ENCODE data around the gene SNAPC4. TPM values are rescaled to one million over a fixed set of nuclear protein-coding genes. Genes with fewer than 3 reads are reported as not detected.
A peak's percentile ranks its signal among the peaks of the same experiment; 100 is the strongest.

Gene SNAPC4
- polyA plus RNA-seq, 1 of the 3 experiments (the other 2 are of a cell fraction) = 9.2 TPM

GRCh38 chr9:136399176-136400037, 563 bp downstream of the SNAPC4 start:
- Histone ChIP-seq H3K4me3 (ENCODE audit: low read depth in 2 of 2, low read length in 1 of 2) (peak overlapping the region; percentile 85 to 99), H3K36me3 (replicated peaks in 1 of 2; ENCODE audit: control insufficient read depth in 1 of 2, insufficient read depth in 2 of 2, low read length in 1 of 2) (peaks cover 19 to 67% of the 10 kb centered on the region in 2 experiments), H3K9me2 (no peaks in the 10 kb centered on the region), H3K4me1 (ENCODE audit: control insufficient read depth in 1 of 2, insufficient read depth in 2 of 2, low read depth in 1 of 2, low read length in 1 of 2) (peaks cover 3 to 19% of the 10 kb centered on the region in 2 experiments; a peak in 2 of 4 replicates), H3K9ac (peak overlapping the region; percentile 83), H3F3A (replicated peaks; ENCODE audit: insufficient read depth) (peaks cover 10% of the 10 kb centered on the region), H4K20me1 (ENCODE audit: insufficient read depth) (peaks cover 5% of the 10 kb centered on the region; the same call in 1 of the 2 replicates), H3K79me2 (ENCODE audit: insufficient read depth) (peaks cover 32% of the 10 kb centered on the region), H3K27me3 (ENCODE audit: insufficient read depth) (no peaks in the 10 kb centered on the region), H3K27ac (ENCODE audit: low read depth in 2 of 2, low read length in 1 of 2) (peak overlapping the region in 1 of 2 experiments; percentile 60; a peak in 2 of 4 replicates), H2AFZ (ENCODE audit: low read depth) (no peak overlapping the region; the same call in 1 of the 2 replicates), H3K9me3 (no peaks in the 10 kb centered on the region), H3K4me2 (peak overlapping the region; percentile 97)
- ChIA-PET CTCF (interaction anchor here (0.7 to 6.8 kb wide), 11 partner anchors 9 to 309 kb away, joined by 3 to 42 read pairs (median 9); partner anchors contain the start of genes CARD9, DNLZ, ENTR1 and PMPCA), POLR2A (interaction anchor here (4.0 kb wide), 1 partner anchor 25 kb away, joined by 21 read pairs; the partner anchor contains the start of gene CARD9)
- 2% methylated on average over 37 of the region's 67 CpGs for WGBS (ENCODE audit: low lambda C conversion rate)
- DNase-seq = peak; percentile 61
- TF ChIP-seq MXI1 (IDR thresholded peaks at IDR 0.05; ENCODE audit: low read depth, low read length) = 0 out of 2 replicates have a peak, but pooled peaks have one; percentile 13
- no peak for TF ChIP-seq TCF12 (IDR thresholded peaks at IDR 0.05)

DNA sequence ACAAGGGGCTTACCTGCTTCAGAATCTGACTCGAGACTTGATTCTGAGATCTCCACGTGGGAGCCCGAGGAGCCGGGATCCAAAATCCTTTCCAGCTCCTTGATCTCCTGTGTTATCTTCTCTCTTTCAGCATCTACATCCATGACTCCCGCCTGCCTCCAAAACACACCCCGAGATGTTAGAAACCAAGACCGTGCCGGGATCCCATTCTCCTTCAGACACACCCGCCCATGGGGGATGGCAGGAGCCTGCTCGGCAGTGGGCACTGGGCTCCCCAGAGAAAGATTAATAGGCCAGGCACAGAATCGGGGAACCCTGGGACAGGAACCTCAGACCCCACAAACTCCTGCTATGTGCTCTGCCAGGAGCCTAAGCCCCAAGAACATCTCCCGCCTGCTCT, 1.7 kb downstream of the SNAPC4 start:
- H3K36me3 ChIP-seq (replicated peaks in 1 of 2; ENCODE audit: control insufficient read depth in 1 of 2, insufficient read depth in 2 of 2, low read length in 1 of 2) = peaks cover 26 to 67% of the 10 kb centered on the region in 2 experiments
- H3K27ac ChIP-seq (ENCODE audit: low read depth in 2 of 2, low read length in 1 of 2) = no peak overlapping the region
- H3K9ac ChIP-seq = peak overlapping the region; percentile 83; the same call in 1 of the 2 replicates
- peaks cover 5% of the 10 kb centered on the region; the same call in 1 of the 2 replicates for H4K20me1 ChIP-seq (ENCODE audit: insufficient read depth)
- peak overlapping the region in 1 of 2 experiments; percentile 99; a peak in 2 of 4 replicates for H3K4me3 ChIP-seq (ENCODE audit: low read depth in 2 of 2, low read length in 1 of 2)
- no peak for DNase-seq
- ChIA-PET CTCF (interaction anchor here (0.8 to 6.8 kb wide), 5 partner anchors 19 to 223 kb away, joined by 3 to 42 read pairs (median 3); partner anchors contain the start of gene DNLZ), POLR2A (interaction anchor here (4.0 kb wide), 1 partner anchor 24 kb away, joined by 21 read pairs; the partner anchor contains the start of gene CARD9)
- no peak for TF ChIP-seq IRF3 (IDR thresholded peaks at IDR 0.05; ENCODE audit: low read depth, low read length)
- TF ChIP-seq EZH2phosphoT487 (IDR thresholded peaks at IDR 0.05; ENCODE audit: borderline replicate concordance, low read depth) = no peak
- TF ChIP-seq YY1 (IDR thresholded peaks at IDR 0.05; ENCODE audit: low read depth) = no peak
- no peak for TF ChIP-seq MEF2A (IDR thresholded peaks at IDR 0.05; ENCODE audit: borderline replicate concordance, low read depth)
- TF ChIP-seq CTCF (IDR thresholded peaks at IDR 0.05) = no peak
- TF ChIP-seq, protein P1, sequence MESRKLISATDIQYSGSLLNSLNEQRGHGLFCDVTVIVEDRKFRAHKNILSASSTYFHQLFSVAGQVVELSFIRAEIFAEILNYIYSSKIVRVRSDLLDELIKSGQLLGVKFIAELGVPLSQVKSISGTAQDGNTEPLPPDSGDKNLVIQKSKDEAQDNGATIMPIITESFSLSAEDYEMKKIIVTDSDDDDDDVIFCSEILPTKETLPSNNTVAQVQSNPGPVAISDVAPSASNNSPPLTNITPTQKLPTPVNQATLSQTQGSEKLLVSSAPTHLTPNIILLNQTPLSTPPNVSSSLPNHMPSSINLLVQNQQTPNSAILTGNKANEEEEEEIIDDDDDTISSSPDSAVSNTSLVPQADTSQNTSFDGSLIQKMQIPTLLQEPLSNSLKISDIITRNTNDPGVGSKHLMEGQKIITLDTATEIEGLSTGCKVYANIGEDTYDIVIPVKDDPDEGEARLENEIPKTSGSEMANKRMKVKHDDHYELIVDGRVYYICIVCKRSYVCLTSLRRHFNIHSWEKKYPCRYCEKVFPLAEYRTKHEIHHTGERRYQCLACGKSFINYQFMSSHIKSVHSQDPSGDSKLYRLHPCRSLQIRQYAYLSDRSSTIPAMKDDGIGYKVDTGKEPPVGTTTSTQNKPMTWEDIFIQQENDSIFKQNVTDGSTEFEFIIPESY (IDR thresholded peaks at IDR 0.05; ENCODE audit: borderline replicate concordance, low read depth) = no peak
- TF ChIP-seq RXRA (IDR thresholded peaks at IDR 0.05; ENCODE audit: borderline replicate concordance, low read depth) = no peak
- no peak for TF ChIP-seq SMC3 (IDR thresholded peaks at IDR 0.05; ENCODE audit: low read depth, low read length)
- TF ChIP-seq, protein P2, sequence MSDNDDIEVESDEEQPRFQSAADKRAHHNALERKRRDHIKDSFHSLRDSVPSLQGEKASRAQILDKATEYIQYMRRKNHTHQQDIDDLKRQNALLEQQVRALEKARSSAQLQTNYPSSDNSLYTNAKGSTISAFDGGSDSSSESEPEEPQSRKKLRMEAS (IDR thresholded peaks at IDR 0.05; ENCODE audit: low read depth) = no peak
- TF ChIP-seq FOXJ3 (CRISPR knock-in tag; IDR thresholded peaks at IDR 0.05) = no peak
- peaks cover 10% of the 10 kb centered on the region for H3F3A ChIP-seq (replicated peaks; ENCODE audit: insufficient read depth)
- H3K4me1 ChIP-seq (ENCODE audit: control insufficient read depth in 1 of 2, insufficient read depth in 2 of 2, low read depth in 1 of 2, low read length in 1 of 2) = peaks cover 3 to 19% of the 10 kb centered on the region in 2 experiments; a peak in 2 of 4 replicates
- H3K79me2 ChIP-seq (ENCODE audit: insufficient read depth) = peaks cover 36% of the 10 kb centered on the region
- H2AFZ ChIP-seq (ENCODE audit: low read depth) = no peak overlapping the region
- 90% methylated on average over 11 of the region's 12 CpGs for whole genome bisulfite sequencing (ENCODE audit: low lambda C conversion rate)
- H3K9me2 ChIP-seq = no peaks in the 10 kb centered on the region
- H3K9me3 ChIP-seq = no peaks in the 10 kb centered on the region
- H3K4me2 ChIP-seq = peak overlapping the region; percentile 97
- no peaks in the 10 kb centered on the region for H3K27me3 ChIP-seq (ENCODE audit: insufficient read depth)
